DND-41 (cell line): ENCODE measurements around the gene SYTL2.

Experiments used
- ATAC-seq: fragments of 200-7000 bp; cut with Tn5 transposase; 3 replicates; pipeline ENCODE4 v1.9.1; 2021; ENCODE audit warnings: low read depth; ENCODE audit not compliant: insufficient read depth
- DNase-seq: peaks from one replicate; pipeline ENCODE4 v3.0.0-alpha.2; 2020
- H2AFZ ChIP-seq: 2 replicates; pipeline ENCODE4 v1.6.0; 2012; ENCODE audit warnings: low read depth, low read length
- H3K27ac ChIP-seq: 2 replicates; pipeline ENCODE4 v1.5.1; 2012; ENCODE audit warnings: low read length, inconsistent platforms
- H3K27me3 ChIP-seq: fragments of 200-600 bp; sonication (generic); 2 replicates; pipeline ENCODE4 v1.6.0; 2012; ENCODE audit warnings: low read length, mild to moderate bottlenecking, inconsistent platforms; ENCODE audit not compliant: insufficient read depth, poor library complexity
- H3K36me3 ChIP-seq: 2 replicates; pipeline ENCODE4 v1.5.1; 2012; ENCODE audit warnings: low read length, inconsistent platforms; ENCODE audit not compliant: insufficient read depth
- H3K4me1 ChIP-seq: 2 replicates; pipeline ENCODE4 v1.5.1; 2012; ENCODE audit warnings: mild to moderate bottlenecking, low read length; ENCODE audit not compliant: insufficient read depth
- H3K4me2 ChIP-seq: 2 replicates; pipeline ENCODE4 v1.6.0; 2012; ENCODE audit warnings: mild to moderate bottlenecking, moderate library complexity, low read length, inconsistent platforms; ENCODE audit not compliant: insufficient read depth
- H3K4me3 ChIP-seq, 2 experiments: fragments of 200-600 bp in 1 of 2; shearing (Covaris generic) in 1 of 2; 2 replicates each; pipeline ENCODE4 v1.5.1; 2012 to 2016; ENCODE audit warnings: inconsistent platforms in 2 of 2, low read length in 2 of 2, mild to moderate bottlenecking in 2 of 2, low read depth in 1 of 2, moderate library complexity in 1 of 2
- H3K79me2 ChIP-seq: 2 replicates; pipeline ENCODE4 v1.6.0; 2012; ENCODE audit warnings: low read length, inconsistent platforms; ENCODE audit not compliant: insufficient read depth
- H3K9ac ChIP-seq: 2 replicates; pipeline ENCODE4 v1.6.0; 2012; ENCODE audit warnings: low read depth, mild to moderate bottlenecking, inconsistent platforms, low read length, moderate library complexity
- H3K9me3 ChIP-seq: 2 replicates; pipeline ENCODE4 v1.5.1; 2012; ENCODE audit warnings: low read length, moderate library complexity, mild to moderate bottlenecking, inconsistent platforms; ENCODE audit not compliant: insufficient read depth, severe bottlenecking
- H4K20me1 ChIP-seq: 2 replicates; pipeline ENCODE4 v1.6.0; 2012; ENCODE audit warnings: low read length; ENCODE audit not compliant: insufficient read depth
- EZH2 ChIP-seq: IDR thresholded peaks from 3 replicates; pipeline ENCODE4 v1.6.1; 2012; ENCODE audit warnings: borderline replicate concordance, low read depth, mild to moderate bottlenecking, moderate library complexity, low read length, inconsistent platforms; ENCODE audit not compliant: severe bottlenecking
- TF ChIP-seq, protein P1 (sequence below): IDR thresholded peaks from 2 replicates; pipeline ENCODE4 v1.5.1; 2012; ENCODE audit warnings: borderline replicate concordance, low read length, moderate library complexity, mild to moderate bottlenecking; ENCODE audit not compliant: poor library complexity, severe bottlenecking; ENCODE audit errors: extremely low read depth

The SYTL2 gene

DNA sequence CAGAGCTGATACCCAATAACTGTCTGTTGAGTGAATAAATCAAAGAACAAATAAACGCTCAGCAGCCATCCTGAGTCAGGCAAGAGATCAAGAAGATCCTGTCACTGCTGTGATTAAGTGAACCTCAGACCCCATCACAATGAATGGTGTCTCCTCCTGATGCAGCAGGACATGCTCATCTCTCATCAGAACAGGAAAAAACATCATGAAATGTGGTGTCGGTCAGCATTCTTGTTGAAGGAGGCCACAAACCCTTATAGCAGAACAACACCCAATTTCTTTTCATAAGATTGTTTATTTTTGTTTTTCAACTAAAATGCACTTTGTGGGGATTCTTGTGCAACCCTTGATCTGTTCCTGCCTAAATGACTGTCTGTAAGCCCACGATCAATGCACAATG is 60.3 kb downstream of the SYTL2 start:
- Histone ChIP-seq H3K4me2 (no peak overlapping the region), H3K79me2 (no peaks in the 10 kb centered on the region)
- TF ChIP-seq EZH2, result no peak
- TF ChIP-seq, protein P1, sequence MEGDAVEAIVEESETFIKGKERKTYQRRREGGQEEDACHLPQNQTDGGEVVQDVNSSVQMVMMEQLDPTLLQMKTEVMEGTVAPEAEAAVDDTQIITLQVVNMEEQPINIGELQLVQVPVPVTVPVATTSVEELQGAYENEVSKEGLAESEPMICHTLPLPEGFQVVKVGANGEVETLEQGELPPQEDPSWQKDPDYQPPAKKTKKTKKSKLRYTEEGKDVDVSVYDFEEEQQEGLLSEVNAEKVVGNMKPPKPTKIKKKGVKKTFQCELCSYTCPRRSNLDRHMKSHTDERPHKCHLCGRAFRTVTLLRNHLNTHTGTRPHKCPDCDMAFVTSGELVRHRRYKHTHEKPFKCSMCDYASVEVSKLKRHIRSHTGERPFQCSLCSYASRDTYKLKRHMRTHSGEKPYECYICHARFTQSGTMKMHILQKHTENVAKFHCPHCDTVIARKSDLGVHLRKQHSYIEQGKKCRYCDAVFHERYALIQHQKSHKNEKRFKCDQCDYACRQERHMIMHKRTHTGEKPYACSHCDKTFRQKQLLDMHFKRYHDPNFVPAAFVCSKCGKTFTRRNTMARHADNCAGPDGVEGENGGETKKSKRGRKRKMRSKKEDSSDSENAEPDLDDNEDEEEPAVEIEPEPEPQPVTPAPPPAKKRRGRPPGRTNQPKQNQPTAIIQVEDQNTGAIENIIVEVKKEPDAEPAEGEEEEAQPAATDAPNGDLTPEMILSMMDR, result no peak

DNA sequence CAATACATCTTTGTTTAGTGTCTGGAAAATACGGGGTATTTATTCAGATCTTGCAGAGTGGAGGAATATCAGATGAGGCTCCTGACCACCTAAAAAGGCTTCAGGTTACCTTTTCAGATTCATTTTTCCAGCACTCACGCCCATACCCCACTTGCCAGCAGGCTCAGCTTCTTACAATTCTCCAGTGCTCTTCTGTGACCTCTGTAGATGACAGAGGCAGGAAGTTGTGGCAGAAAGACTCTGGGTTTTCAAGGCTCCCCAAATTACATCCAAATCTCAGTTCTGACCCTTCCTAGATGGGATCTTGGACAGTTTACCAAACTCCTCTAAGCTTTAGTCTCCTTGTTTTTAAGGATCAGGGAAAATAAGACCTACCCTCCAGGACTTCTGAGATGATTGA is 61.1 kb downstream of the SYTL2 start:
- H3K36me3 ChIP-seq, result no peaks in the 10 kb centered on the region
- H3K4me2 ChIP-seq, result no peak overlapping the region
- H3K27me3 ChIP-seq, result peaks cover 78% of the 10 kb centered on the region
- no peak for TF ChIP-seq EZH2
- no peaks in the 10 kb centered on the region for H3K79me2 ChIP-seq
- H3K4me1 ChIP-seq, result peaks cover 20% of the 10 kb centered on the region
- ATAC-seq (no peak), DNase-seq (no peak)
- H2AFZ ChIP-seq, result no peak overlapping the region
- no peak overlapping the region for H3K9ac ChIP-seq
- no peak overlapping the region for H3K27ac ChIP-seq
- peaks cover 63% of the 10 kb centered on the region for H4K20me1 ChIP-seq
- no peak overlapping the region for H3K4me3 ChIP-seq
- H3K9me3 ChIP-seq, result no peaks in the 10 kb centered on the region

More for the DNA sequence above, 60.3 kb downstream of the SYTL2 start:
- Histone ChIP-seq H2AFZ (no peak overlapping the region), H3K9me3 (no peaks in the 10 kb centered on the region), H3K27ac (no peak overlapping the region), H3K9ac (no peak overlapping the region), H3K4me1 (peaks cover 20% of the 10 kb centered on the region), H3K4me3 (no peak overlapping the region), H4K20me1 (peaks cover 67% of the 10 kb centered on the region), H3K36me3 (no peaks in the 10 kb centered on the region), H3K27me3 (peaks cover 80% of the 10 kb centered on the region)
- ATAC-seq, result no peak
- DNase-seq, result no peak

DNA sequence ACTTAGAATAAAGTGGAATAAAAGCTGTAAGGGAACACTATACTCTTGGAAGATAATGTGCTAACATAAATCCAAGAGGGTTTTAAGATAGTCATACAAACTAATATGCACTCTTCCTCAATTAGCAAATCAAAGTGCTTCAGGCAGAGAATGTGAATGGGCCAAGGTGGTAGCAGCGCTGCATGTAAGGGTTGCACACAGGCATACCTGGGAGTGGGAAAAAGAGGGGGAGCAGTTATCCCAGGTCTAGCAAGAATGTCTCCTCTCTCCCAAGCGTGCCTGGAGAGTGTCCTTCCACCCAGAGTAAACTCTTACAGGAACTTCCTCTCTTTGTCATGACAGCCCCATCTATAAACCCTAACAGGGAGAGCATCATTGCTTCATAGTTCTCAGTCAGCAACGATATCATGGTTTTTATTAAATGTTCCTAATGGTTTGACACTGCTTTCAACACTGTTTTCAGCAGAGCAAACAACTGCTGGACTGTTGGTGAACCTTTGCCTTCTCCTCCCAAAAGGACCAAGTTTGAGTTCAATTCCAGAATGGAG is 61.6 kb downstream of the SYTL2 start:
- Histone ChIP-seq H3K27ac (no peak overlapping the region), H3K4me1 (peaks cover 20% of the 10 kb centered on the region)
- no peak for ATAC-seq

DNA sequence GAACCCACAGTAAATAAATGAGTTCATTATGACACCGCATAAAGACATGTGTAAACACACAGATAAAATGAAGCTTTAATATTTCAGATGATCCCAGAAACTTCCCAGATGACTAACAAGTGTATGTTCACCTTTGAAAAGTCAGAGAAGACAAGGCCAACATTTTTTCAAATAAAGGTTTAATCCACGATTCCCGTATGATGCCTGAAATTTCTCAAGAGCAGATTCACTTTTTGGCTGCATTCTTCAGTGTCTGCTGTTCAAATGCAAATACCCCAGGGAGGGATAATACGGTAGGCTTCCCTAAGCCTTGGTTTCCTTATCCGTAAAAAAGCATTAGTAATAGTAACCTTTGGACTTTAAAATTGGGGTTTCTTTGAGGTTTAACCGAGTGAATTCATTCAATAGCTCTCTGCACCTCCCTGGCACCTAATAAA is 62.5 kb downstream of the SYTL2 start:
- TF ChIP-seq EZH2, result no peak
- TF ChIP-seq, protein P1, result no peak
- no peak overlapping the region for H2AFZ ChIP-seq
- H3K27ac ChIP-seq, result no peak overlapping the region
- no peaks in the 10 kb centered on the region for H3K36me3 ChIP-seq
- DNase-seq (no peak), ATAC-seq (no peak)
- no peaks in the 10 kb centered on the region for H3K9me3 ChIP-seq
- H3K4me1 ChIP-seq, result peaks cover 20% of the 10 kb centered on the region
- no peak overlapping the region for H3K9ac ChIP-seq
- no peaks in the 10 kb centered on the region for H3K79me2 ChIP-seq
- H3K4me3 ChIP-seq, result no peak overlapping the region
- H3K4me2 ChIP-seq, result no peak overlapping the region
- peaks cover 68% of the 10 kb centered on the region for H4K20me1 ChIP-seq
- peaks cover 84% of the 10 kb centered on the region for H3K27me3 ChIP-seq

More for the DNA sequence above, 61.6 kb downstream of the SYTL2 start:
- H3K36me3 ChIP-seq, result no peaks in the 10 kb centered on the region
- no peak overlapping the region for H3K9ac ChIP-seq
- no peak overlapping the region for H3K4me3 ChIP-seq
- H3K9me3 ChIP-seq, result no peaks in the 10 kb centered on the region
- H3K27me3 ChIP-seq, result peaks cover 78% of the 10 kb centered on the region
- H2AFZ ChIP-seq, result no peak overlapping the region
- H3K4me2 ChIP-seq, result no peak overlapping the region
- TF ChIP-seq, protein P1, result no peak
- no peak for TF ChIP-seq EZH2
- H4K20me1 ChIP-seq, result peaks cover 63% of the 10 kb centered on the region
- no peak for DNase-seq
- no peaks in the 10 kb centered on the region for H3K79me2 ChIP-seq
